NCI-H1417 treated with DMSO at 0.1 percent for 48 hours (cell line): Measurements from ENCODE around the gene TACR1.
A peak's percentile ranks its signal among the peaks of the same experiment; 100 is the strongest.
"Not testable (repeated sequence)": the region's sequence is repeated elsewhere in the genome, so short reads cannot be mapped to it uniquely, and the experiment has no call there.

ENCODE experiments used
- DNase-seq: peaks from one replicate; lab custom pipeline; 2025; lab: John Stamatoyannopoulos, UW

The TACR1 gene

GRCh38 chr2:75089471-75089870 lies 109.8 kb downstream of the TACR1 start:
- DNase-seq = no peak

- DNase-seq = no peak
These were observed 110.5 kb downstream of the TACR1 start for GRCh38 chr2:75088791-75089190.

GRCh38 chr2:75087736-75088135 lies 111.6 kb downstream of the TACR1 start:
- no peak for DNase-seq

- no peak for DNase-seq
These were observed 119.7 kb downstream of the TACR1 start for GRCh38 chr2:75079575-75079974.

- no peak for DNase-seq
These were observed 121.4 kb downstream of the TACR1 start for GRCh38 chr2:75077909-75078308.

- peak; percentile 96 for DNase-seq
These were observed 123.2 kb downstream of the TACR1 start for GRCh38 chr2:75076088-75076487.

GRCh38 chr2:75074708-75075107 lies 124.6 kb downstream of the TACR1 start:
- DNase-seq = no peak

GRCh38 chr2:75074228-75074627 lies 125.1 kb downstream of the TACR1 start:
- DNase-seq = no peak

GRCh38 chr2:75071766-75072165 lies 127.6 kb downstream of the TACR1 start:
- no peak for DNase-seq

GRCh38 chr2:75068546-75068945 lies 130.8 kb downstream of the TACR1 start:
- DNase-seq = no peak

- DNase-seq = no peak
These were observed 131.8 kb downstream of the TACR1 start for GRCh38 chr2:75067506-75067905.

GRCh38 chr2:75066121-75066902 lies 133.0 kb downstream of the TACR1 start:
- no peak for DNase-seq

GRCh38 chr2:75065402-75066008 lies 133.8 kb downstream of the TACR1 start:
- DNase-seq = no peak

GRCh38 chr2:75064691-75065396 lies 134.5 kb downstream of the TACR1 start:
- no peak for DNase-seq

- DNase-seq = no peak
These were observed 135.4 kb downstream of the TACR1 start for GRCh38 chr2:75063906-75064305.

- no peak for DNase-seq
These were observed 140.9 kb downstream of the TACR1 start for GRCh38 chr2:75058427-75058826.

GRCh38 chr2:75057150-75057549 lies 142.2 kb downstream of the TACR1 start:
- not testable (repeated sequence) for DNase-seq

- DNase-seq = no peak
These were observed 143.3 kb downstream of the TACR1 start for GRCh38 chr2:75055820-75056675.

GRCh38 chr2:75055142-75055819 lies 144.0 kb downstream of the TACR1 start:
- DNase-seq = no peak

- no peak for DNase-seq
These were observed 145.0 kb downstream of the TACR1 start for GRCh38 chr2:75054296-75054695.

- DNase-seq = peak; percentile 20
These were observed 145.7 kb downstream of the TACR1 start for GRCh38 chr2:75053484-75054112.
